ENCODE measurements around the gene MYH4.

The MYH4 gene

DNA sequence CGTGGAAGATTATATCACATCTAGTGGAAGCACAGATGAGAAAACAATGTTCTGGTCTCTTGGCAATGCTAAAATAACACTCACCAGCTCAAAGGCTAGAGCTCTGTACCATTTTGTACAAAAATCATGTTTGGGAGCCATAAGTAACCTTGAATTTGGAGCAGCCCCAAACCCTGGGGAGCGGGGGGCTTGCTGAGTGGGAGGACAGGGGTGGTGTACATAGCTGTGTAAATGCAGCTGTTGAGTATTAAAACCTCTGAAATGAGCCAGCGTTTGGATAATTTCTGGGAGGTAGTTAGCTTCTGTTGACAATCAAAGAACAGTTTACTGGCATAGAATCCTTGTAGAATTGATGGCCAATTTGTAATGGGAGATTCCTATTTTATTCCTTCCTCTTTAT lies 51.9 kb downstream of the MYH4 start:
- H3K4me3 ChIP-seq (replicated peaks; ENCODE audit: insufficient read depth, low read length) = no peak overlapping the region
- TF ChIP-seq GABPA (IDR thresholded peaks at IDR 0.05; ENCODE audit: low read depth) (no peak), POLR2AphosphoS5 (IDR thresholded peaks at IDR 0.05; ENCODE audit: low read depth) (no peak), SPI1 (IDR thresholded peaks at IDR 0.05; ENCODE audit: borderline replicate concordance, low read depth) (no peak)
- TF ChIP-seq, protein P1, sequence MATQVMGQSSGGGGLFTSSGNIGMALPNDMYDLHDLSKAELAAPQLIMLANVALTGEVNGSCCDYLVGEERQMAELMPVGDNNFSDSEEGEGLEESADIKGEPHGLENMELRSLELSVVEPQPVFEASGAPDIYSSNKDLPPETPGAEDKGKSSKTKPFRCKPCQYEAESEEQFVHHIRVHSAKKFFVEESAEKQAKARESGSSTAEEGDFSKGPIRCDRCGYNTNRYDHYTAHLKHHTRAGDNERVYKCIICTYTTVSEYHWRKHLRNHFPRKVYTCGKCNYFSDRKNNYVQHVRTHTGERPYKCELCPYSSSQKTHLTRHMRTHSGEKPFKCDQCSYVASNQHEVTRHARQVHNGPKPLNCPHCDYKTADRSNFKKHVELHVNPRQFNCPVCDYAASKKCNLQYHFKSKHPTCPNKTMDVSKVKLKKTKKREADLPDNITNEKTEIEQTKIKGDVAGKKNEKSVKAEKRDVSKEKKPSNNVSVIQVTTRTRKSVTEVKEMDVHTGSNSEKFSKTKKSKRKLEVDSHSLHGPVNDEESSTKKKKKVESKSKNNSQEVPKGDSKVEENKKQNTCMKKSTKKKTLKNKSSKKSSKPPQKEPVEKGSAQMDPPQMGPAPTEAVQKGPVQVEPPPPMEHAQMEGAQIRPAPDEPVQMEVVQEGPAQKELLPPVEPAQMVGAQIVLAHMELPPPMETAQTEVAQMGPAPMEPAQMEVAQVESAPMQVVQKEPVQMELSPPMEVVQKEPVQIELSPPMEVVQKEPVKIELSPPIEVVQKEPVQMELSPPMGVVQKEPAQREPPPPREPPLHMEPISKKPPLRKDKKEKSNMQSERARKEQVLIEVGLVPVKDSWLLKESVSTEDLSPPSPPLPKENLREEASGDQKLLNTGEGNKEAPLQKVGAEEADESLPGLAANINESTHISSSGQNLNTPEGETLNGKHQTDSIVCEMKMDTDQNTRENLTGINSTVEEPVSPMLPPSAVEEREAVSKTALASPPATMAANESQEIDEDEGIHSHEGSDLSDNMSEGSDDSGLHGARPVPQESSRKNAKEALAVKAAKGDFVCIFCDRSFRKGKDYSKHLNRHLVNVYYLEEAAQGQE (IDR thresholded peaks at IDR 0.05; ENCODE audit: insufficient replicate concordance, low read depth) = no peak
- TF ChIP-seq, protein P2, sequence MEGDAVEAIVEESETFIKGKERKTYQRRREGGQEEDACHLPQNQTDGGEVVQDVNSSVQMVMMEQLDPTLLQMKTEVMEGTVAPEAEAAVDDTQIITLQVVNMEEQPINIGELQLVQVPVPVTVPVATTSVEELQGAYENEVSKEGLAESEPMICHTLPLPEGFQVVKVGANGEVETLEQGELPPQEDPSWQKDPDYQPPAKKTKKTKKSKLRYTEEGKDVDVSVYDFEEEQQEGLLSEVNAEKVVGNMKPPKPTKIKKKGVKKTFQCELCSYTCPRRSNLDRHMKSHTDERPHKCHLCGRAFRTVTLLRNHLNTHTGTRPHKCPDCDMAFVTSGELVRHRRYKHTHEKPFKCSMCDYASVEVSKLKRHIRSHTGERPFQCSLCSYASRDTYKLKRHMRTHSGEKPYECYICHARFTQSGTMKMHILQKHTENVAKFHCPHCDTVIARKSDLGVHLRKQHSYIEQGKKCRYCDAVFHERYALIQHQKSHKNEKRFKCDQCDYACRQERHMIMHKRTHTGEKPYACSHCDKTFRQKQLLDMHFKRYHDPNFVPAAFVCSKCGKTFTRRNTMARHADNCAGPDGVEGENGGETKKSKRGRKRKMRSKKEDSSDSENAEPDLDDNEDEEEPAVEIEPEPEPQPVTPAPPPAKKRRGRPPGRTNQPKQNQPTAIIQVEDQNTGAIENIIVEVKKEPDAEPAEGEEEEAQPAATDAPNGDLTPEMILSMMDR (IDR thresholded peaks at IDR 0.05; ENCODE audit: insufficient read depth, low read length) = no peak
- DNase-seq (ENCODE audit: low read depth in 1 of 2, low spot score in 1 of 2) = no peak
- H3K27ac ChIP-seq (replicated peaks) = no peak overlapping the region
- H3K27me3 ChIP-seq (ENCODE audit: insufficient read depth, poor library complexity, severe bottlenecking) = no peaks in the 10 kb centered on the region

DNA sequence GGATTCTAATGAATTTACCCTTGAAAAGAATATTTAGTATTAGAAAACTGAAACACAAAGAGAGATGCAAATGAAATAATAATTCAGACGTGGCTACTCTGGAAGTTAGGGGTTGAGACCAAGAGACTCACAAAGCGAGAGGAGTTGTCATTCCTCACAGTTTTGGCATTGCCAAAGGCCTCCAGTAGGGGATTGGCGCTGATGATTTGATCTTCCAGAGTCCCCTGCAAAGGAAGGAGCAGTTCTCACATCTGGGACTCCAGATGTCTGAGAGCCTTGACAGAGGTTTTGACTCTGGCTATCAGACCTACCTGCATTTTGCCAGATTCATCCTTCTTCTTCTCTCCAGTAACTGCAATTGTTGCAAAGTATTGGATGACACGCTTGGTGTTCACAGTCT lies 54.2 kb downstream of the MYH4 start:
- no peak for DNase-seq (ENCODE audit: low read depth in 1 of 2, low spot score in 1 of 2)
- Histone ChIP-seq H3K4me3 (replicated peaks; ENCODE audit: insufficient read depth, low read length) (no peak overlapping the region), H3K27ac (replicated peaks) (no peak overlapping the region), H3K27me3 (ENCODE audit: insufficient read depth, poor library complexity, severe bottlenecking) (no peaks in the 10 kb centered on the region)
- no peak for TF ChIP-seq SPI1 (IDR thresholded peaks at IDR 0.05; ENCODE audit: borderline replicate concordance, low read depth)

DNA sequence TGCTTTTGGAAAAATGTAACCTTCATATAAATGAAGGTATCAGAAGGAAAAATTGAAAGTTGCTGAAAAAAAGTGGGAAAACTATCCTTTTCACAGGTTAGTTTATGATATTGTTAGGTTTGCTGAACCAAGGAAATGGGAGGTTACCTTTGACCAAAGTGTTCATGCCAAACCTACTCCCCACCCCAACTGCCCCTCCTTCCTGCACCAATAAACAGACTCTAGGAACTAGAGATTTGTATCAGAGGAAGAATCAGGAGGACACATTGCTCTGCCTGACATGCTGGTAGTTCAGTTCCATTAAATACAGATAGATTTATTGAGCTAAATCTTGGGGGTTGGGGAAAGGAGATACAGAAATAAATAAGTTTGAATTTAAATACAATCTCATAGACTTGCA lies 65.8 kb downstream of the MYH4 start:
- H3K4me3 ChIP-seq (replicated peaks; ENCODE audit: insufficient read depth, low read length) = no peak overlapping the region
- TF ChIP-seq GABPA (IDR thresholded peaks at IDR 0.05; ENCODE audit: low read depth) (no peak), SPI1 (IDR thresholded peaks at IDR 0.05; ENCODE audit: borderline replicate concordance, low read depth) (no peak), POLR2AphosphoS5 (IDR thresholded peaks at IDR 0.05; ENCODE audit: low read depth) (no peak)
- TF ChIP-seq, protein P1 (IDR thresholded peaks at IDR 0.05; ENCODE audit: insufficient replicate concordance, low read depth) = no peak
- TF ChIP-seq, protein P2 (IDR thresholded peaks at IDR 0.05; ENCODE audit: insufficient read depth, low read length) = no peak
- H3K27me3 ChIP-seq (ENCODE audit: insufficient read depth, poor library complexity, severe bottlenecking) = no peaks in the 10 kb centered on the region
- no peak for DNase-seq (ENCODE audit: low read depth in 1 of 2, low spot score in 1 of 2)
- no peak overlapping the region for H3K27ac ChIP-seq (replicated peaks)

DNA sequence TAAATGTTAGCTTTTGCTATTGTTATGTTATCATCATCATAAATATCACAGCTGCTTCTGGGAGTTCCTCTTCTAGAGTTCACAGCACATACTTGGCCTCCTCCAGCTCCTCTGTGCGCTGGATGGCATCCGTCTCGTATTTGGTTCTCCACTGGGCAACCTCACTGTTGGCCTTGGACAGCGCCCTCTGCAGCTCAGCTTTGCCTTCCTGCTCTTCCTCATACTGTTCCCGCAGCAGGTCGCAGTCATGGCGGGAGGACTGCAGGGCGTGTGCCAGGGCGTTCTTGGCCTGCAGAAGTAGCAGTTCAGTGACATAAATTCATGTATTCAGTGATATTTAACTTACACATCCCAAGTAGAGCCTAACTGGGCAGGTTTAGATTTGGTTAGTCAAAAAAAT lies 71.0 kb downstream of the MYH4 start:
- TF ChIP-seq, protein P1 (IDR thresholded peaks at IDR 0.05; ENCODE audit: insufficient replicate concordance, low read depth) = no peak
- TF ChIP-seq SPI1 (IDR thresholded peaks at IDR 0.05; ENCODE audit: borderline replicate concordance, low read depth) (no peak), POLR2AphosphoS5 (IDR thresholded peaks at IDR 0.05; ENCODE audit: low read depth) (no peak), GABPA (IDR thresholded peaks at IDR 0.05; ENCODE audit: low read depth) (no peak)
- TF ChIP-seq, protein P2 (IDR thresholded peaks at IDR 0.05; ENCODE audit: insufficient read depth, low read length) = no peak
- no peak for DNase-seq (ENCODE audit: low read depth in 1 of 2, low spot score in 1 of 2)
- Histone ChIP-seq H3K27ac (replicated peaks) (no peak overlapping the region), H3K27me3 (ENCODE audit: insufficient read depth, poor library complexity, severe bottlenecking) (no peaks in the 10 kb centered on the region), H3K4me3 (replicated peaks; ENCODE audit: insufficient read depth, low read length) (no peak overlapping the region)

Measured in HL-60 (cell line).